Lung (tissue), 12 donors: ENCODE measurements around the gene ROBO1. TPM values are rescaled to one million over a fixed set of nuclear protein-coding genes. Genes with fewer than 3 reads are reported as not detected.

Experiments
- ATAC-seq: fragments of 200-7000 bp; cut with Tn5 transposase; one replicate; pipeline ENCODE4 v1.9.1; 2020; ENCODE audit warnings: moderate number of reproducible peaks; ENCODE audit not compliant: insufficient read depth, low FRiP score
- DNase-seq, 3 donors: peaks; one replicate each; pipeline ENCODE4 v3.0.0-alpha.2; 2013 to 2017
- H3K27ac ChIP-seq, 2 donors: one replicate each; pipeline ENCODE4 v1.5.1; 2013; ENCODE audit warnings: mild to moderate bottlenecking in 2 of 2, moderate library complexity in 2 of 2, control low read depth in 1 of 2, inconsistent platforms in 1 of 2, low read depth in 1 of 2, low read length in 1 of 2
- H3K27me3 ChIP-seq, 3 donors: one replicate each; pipeline ENCODE4 v1.5.1; 2013; ENCODE audit warnings: low read length in 2 of 3; ENCODE audit not compliant: control insufficient read depth in 3 of 3, insufficient read depth in 3 of 3
- H3K36me3 ChIP-seq, 4 donors: one replicate each; pipeline ENCODE4 v1.5.1; 2013; ENCODE audit warnings: low read length in 4 of 4, mild to moderate bottlenecking in 1 of 4, moderate library complexity in 1 of 4; ENCODE audit not compliant: control insufficient read depth in 4 of 4, insufficient read depth in 4 of 4
- H3K4me1 ChIP-seq, 5 donors: one replicate each; pipeline ENCODE4 v1.5.1; 2013; ENCODE audit warnings: low read length in 5 of 5, mild to moderate bottlenecking in 2 of 5, moderate library complexity in 1 of 5; ENCODE audit not compliant: control insufficient read depth in 5 of 5, insufficient read depth in 5 of 5
- H3K4me3 ChIP-seq: one replicate; pipeline ENCODE4 v1.5.1; 2013; ENCODE audit warnings: mild to moderate bottlenecking, control low read depth, moderate library complexity
- H3K9ac ChIP-seq, 2 donors: one replicate each; pipeline ENCODE4 v1.5.1; 2013; ENCODE audit warnings: low read length in 2 of 2, control low read depth in 1 of 2; ENCODE audit not compliant: insufficient read depth in 1 of 2
- H3K9me3 ChIP-seq, 4 donors: one replicate each; pipeline ENCODE4 v1.5.1; 2013; ENCODE audit warnings: low read length in 3 of 4, mild to moderate bottlenecking in 1 of 4, moderate library complexity in 1 of 4; ENCODE audit not compliant: control insufficient read depth in 4 of 4, insufficient read depth in 3 of 4
- CTCF ChIP-seq: IDR thresholded peaks from 2 replicates; pipeline ENCODE4 v1.5.1; 2012; ENCODE audit warnings: mild to moderate bottlenecking; ENCODE audit errors: control extremely low read depth, extremely low read depth
- WGBS, 2 donors: extraction: QIAGEN DNeasy Blood & Tissue Kit; methylation state at CpG; one replicate each; pipeline ENCODE4 v1.1.7; 2013; 5-methylcytosine and 5-hydroxymethylcytosine counted together
- polyA plus RNA-seq, 2 donors: library from polyadenylated mRNA; stranded (reverse); fragments of 200-250 nt; gene quantifications; one replicate each; pipeline ENCODE4 v1.2.1, GENCODE V29; 2013
- total RNA-seq, 2 donors: library from RNA; depleted of rRNA in 1 of 2; stranded (reverse); fragments of >200 nt in 1 of 2; gene quantifications; one replicate each; pipeline ENCODE4 v1.2.1, GENCODE V29; 2014 to 2021
- donor health status: control.
- donor health status: control.
- donor health status: Bipolar disorder and iron deficiency.
- donor health status: healthy.
- donor health status: DM: yes; HTN: yes; CAD: no.

The ROBO1 gene
- total and polyA plus RNA-seq, 4 donors = 2.6 to 72.6 (median 15.7) TPM

- Histone ChIP-seq H3K9me3 (peaks cover 0 to 1% (median 0%) of the 10 kb centered on the region in 4 donors), H3K4me3 (no peak overlapping the region), H3K4me1 (no peaks in the 10 kb centered on the region), H3K9ac (no peak overlapping the region), H3K27ac (no peak overlapping the region), H3K36me3 (no peaks in the 10 kb centered on the region), H3K27me3 (no peaks in the 10 kb centered on the region)
- 32 to 35% methylated on average over 7 of the region's 7 CpGs for WGBS, 2 donors
- DNase-seq = peak in 2 of 3 donors; percentile 55 to 58
- no peak for ATAC-seq
- peak; percentile 20 for TF ChIP-seq CTCF
Observed at GRCh38 chr3:79497447-79498111, 270.2 kb downstream of the ROBO1 start.

GRCh38 chr3:79491029-79491641, 276.7 kb downstream of the ROBO1 start:
- Histone ChIP-seq H3K9ac (no peak overlapping the region), H3K27me3 (no peaks in the 10 kb centered on the region), H3K9me3 (no peaks in the 10 kb centered on the region), H3K4me1 (peaks cover 0 to 20% (median 0%) of the 10 kb centered on the region in 5 donors), H3K36me3 (no peaks in the 10 kb centered on the region), H3K27ac (no peak overlapping the region), H3K4me3 (no peak overlapping the region)
- WGBS, 2 donors = 48 to 56% methylated on average over 4 of the region's 4 CpGs
- TF ChIP-seq CTCF = no peak
- ATAC-seq (no peak), DNase-seq (peak in 2 of 3 donors; percentile 12 to 31)

GRCh38 chr3:79490165-79491028, 277.4 kb downstream of the ROBO1 start:
- DNase-seq = peak; percentile 88 to 97 (median 94)

More at GRCh38 chr3:79490165-79491028, 277.4 kb downstream of the ROBO1 start:
- peaks cover 0 to 20% (median 0%) of the 10 kb centered on the region in 5 donors for H3K4me1 ChIP-seq
- H3K9me3 ChIP-seq = no peaks in the 10 kb centered on the region
- H3K27me3 ChIP-seq = no peaks in the 10 kb centered on the region
- H3K9ac ChIP-seq = no peak overlapping the region
- 46 to 68% methylated on average over 8 of the region's 8 CpGs for WGBS, 2 donors
- H3K4me3 ChIP-seq = no peak overlapping the region
- no peaks in the 10 kb centered on the region for H3K36me3 ChIP-seq
- no peak for ATAC-seq
- no peak overlapping the region for H3K27ac ChIP-seq
- TF ChIP-seq CTCF = no peak
